ENCODE measurements around the gene CMTM4. TPM values are rescaled to one million over a fixed set of nuclear protein-coding genes. Genes with fewer than 3 reads are reported as not detected.

Gene CMTM4
- total RNA-seq (2014; rRNA removed; shearing (Covaris generic)) = 8.9 and 14.6 TPM in 2 replicates

GRCh38 chr16:66696669-66697630 lies at the start of gene CMTM4:
Gene CMTM4 (minus strand): TSS chr16:66696743. CDS start chr16:66696525, 218 bp downstream.
- no peaks in the 10 kb centered on the region for H3K36me3 ChIP-seq
- H3K4me3 ChIP-seq = peak within 1 kb of the TSS; percentile 77
- H3K4me1 ChIP-seq (replicated peaks) = peaks cover 14% of the 10 kb centered on the region
- peak; percentile 78 to 84 for DNase-seq (ENCODE audit: low read depth in 1 of 2, low spot score in 2 of 2)
- H3K27ac ChIP-seq = no peak within 1 kb of the TSS
- H3K9me3 ChIP-seq (replicated peaks) = peaks cover 5% of the 10 kb centered on the region; the same call in 1 of the 2 replicates
- no peaks in the 10 kb centered on the region for H3K27me3 ChIP-seq (replicated peaks)

- Histone ChIP-seq H3K27ac (no peak overlapping the region), H3K4me3 (no peak overlapping the region), H3K9me3 (replicated peaks) (no peaks in the 10 kb centered on the region), H3K36me3 (peaks cover 92% of the 10 kb centered on the region), H3K27me3 (replicated peaks) (no peaks in the 10 kb centered on the region), H3K4me1 (replicated peaks) (peaks cover 26% of the 10 kb centered on the region)
- no peak for DNase-seq (ENCODE audit: low read depth in 1 of 2, low spot score in 2 of 2)
These were observed 49.5 kb upstream of the CMTM4 start for GRCh38 chr16:66746048-66746447.

GRCh38 chr16:66741950-66742808 lies 45.6 kb upstream of the CMTM4 start:
- Histone ChIP-seq H3K4me3 (no peak overlapping the region), H3K4me1 (replicated peaks) (peaks cover 25% of the 10 kb centered on the region), H3K27me3 (replicated peaks) (no peaks in the 10 kb centered on the region), H3K36me3 (peaks cover 94% of the 10 kb centered on the region), H3K27ac (peak overlapping the region; percentile 32; the same call in 1 of the 2 replicates), H3K9me3 (replicated peaks) (no peaks in the 10 kb centered on the region)
- no peak for DNase-seq (ENCODE audit: low read depth in 1 of 2, low spot score in 2 of 2)

- H3K4me1 ChIP-seq (replicated peaks) = peaks cover 25% of the 10 kb centered on the region
- no peak overlapping the region for H3K4me3 ChIP-seq
- peak; percentile 82 to 84 for DNase-seq (ENCODE audit: low read depth in 1 of 2, low spot score in 2 of 2)
- no peaks in the 10 kb centered on the region for H3K9me3 ChIP-seq (replicated peaks)
- H3K36me3 ChIP-seq = peaks cover 94% of the 10 kb centered on the region
- H3K27me3 ChIP-seq (replicated peaks) = no peaks in the 10 kb centered on the region
- peak overlapping the region; percentile 35 for H3K27ac ChIP-seq
These were observed 44.8 kb upstream of the CMTM4 start for GRCh38 chr16:66741169-66741900.

GRCh38 chr16:66740533-66740932 lies 44.0 kb upstream of the CMTM4 start:
- H3K27ac ChIP-seq = no peak overlapping the region
- H3K27me3 ChIP-seq (replicated peaks) = no peaks in the 10 kb centered on the region
- no peak for DNase-seq (ENCODE audit: low read depth in 1 of 2, low spot score in 2 of 2)
- H3K36me3 ChIP-seq = peaks cover 96% of the 10 kb centered on the region
- H3K4me1 ChIP-seq (replicated peaks) = peaks cover 25% of the 10 kb centered on the region
- H3K4me3 ChIP-seq = no peak overlapping the region
- H3K9me3 ChIP-seq (replicated peaks) = no peaks in the 10 kb centered on the region

GRCh38 chr16:66740010-66740409 lies 43.5 kb upstream of the CMTM4 start:
- peak in 1 of 2 experiments; percentile 53 for DNase-seq (ENCODE audit: low read depth in 1 of 2, low spot score in 2 of 2)
- no peak overlapping the region for H3K27ac ChIP-seq
- no peaks in the 10 kb centered on the region for H3K9me3 ChIP-seq (replicated peaks)
- peaks cover 96% of the 10 kb centered on the region for H3K36me3 ChIP-seq
- H3K4me3 ChIP-seq = no peak overlapping the region
- H3K4me1 ChIP-seq (replicated peaks) = peaks cover 25% of the 10 kb centered on the region
- H3K27me3 ChIP-seq (replicated peaks) = no peaks in the 10 kb centered on the region

GRCh38 chr16:66735891-66736290 lies 39.3 kb upstream of the CMTM4 start:
- Histone ChIP-seq H3K9me3 (replicated peaks) (no peaks in the 10 kb centered on the region), H3K4me1 (replicated peaks) (peaks cover 6% of the 10 kb centered on the region), H3K4me3 (no peak overlapping the region), H3K36me3 (peaks cover 97% of the 10 kb centered on the region), H3K27me3 (replicated peaks) (no peaks in the 10 kb centered on the region), H3K27ac (no peak overlapping the region)
- no peak for DNase-seq (ENCODE audit: low read depth in 1 of 2, low spot score in 2 of 2)

- H3K9me3 ChIP-seq (replicated peaks) = no peaks in the 10 kb centered on the region
- no peaks in the 10 kb centered on the region for H3K27me3 ChIP-seq (replicated peaks)
- H3K27ac ChIP-seq = no peak overlapping the region
- H3K4me3 ChIP-seq = no peak overlapping the region
- DNase-seq (ENCODE audit: low read depth in 1 of 2, low spot score in 2 of 2) = no peak
- peaks cover 95% of the 10 kb centered on the region for H3K36me3 ChIP-seq
- no peaks in the 10 kb centered on the region for H3K4me1 ChIP-seq (replicated peaks)
These were observed 34.6 kb upstream of the CMTM4 start for GRCh38 chr16:66731101-66731500.

GRCh38 chr16:66728804-66729203 lies 32.3 kb upstream of the CMTM4 start:
- no peaks in the 10 kb centered on the region for H3K27me3 ChIP-seq (replicated peaks)
- peaks cover 97% of the 10 kb centered on the region for H3K36me3 ChIP-seq
- no peaks in the 10 kb centered on the region for H3K4me1 ChIP-seq (replicated peaks)
- H3K27ac ChIP-seq = no peak overlapping the region
- H3K9me3 ChIP-seq (replicated peaks) = no peaks in the 10 kb centered on the region
- DNase-seq (ENCODE audit: low read depth in 1 of 2, low spot score in 2 of 2) = no peak
- H3K4me3 ChIP-seq = no peak overlapping the region

GRCh38 chr16:66728117-66728787 lies 31.7 kb upstream of the CMTM4 start:
- Histone ChIP-seq H3K9me3 (replicated peaks) (no peaks in the 10 kb centered on the region), H3K4me1 (replicated peaks) (no peaks in the 10 kb centered on the region), H3K27ac (no peak overlapping the region), H3K27me3 (replicated peaks) (no peaks in the 10 kb centered on the region), H3K4me3 (no peak overlapping the region), H3K36me3 (peaks cover 97% of the 10 kb centered on the region)
- DNase-seq (ENCODE audit: low read depth in 1 of 2, low spot score in 2 of 2) = peak in 1 of 2 experiments; percentile 49

- no peak overlapping the region for H3K4me3 ChIP-seq
These were observed 24.2 kb upstream of the CMTM4 start for GRCh38 chr16:66720766-66721165.

GRCh38 chr16:66719246-66719645 lies 22.7 kb upstream of the CMTM4 start:
- Histone ChIP-seq H3K27ac (no peak overlapping the region), H3K4me3 (no peak overlapping the region), H3K27me3 (replicated peaks) (no peaks in the 10 kb centered on the region), H3K4me1 (replicated peaks) (no peaks in the 10 kb centered on the region; the same call in 1 of the 2 replicates), H3K36me3 (peaks cover 35% of the 10 kb centered on the region), H3K9me3 (replicated peaks) (no peaks in the 10 kb centered on the region)
- DNase-seq (ENCODE audit: low read depth in 1 of 2, low spot score in 2 of 2) = no peak

More at GRCh38 chr16:66720766-66721165, 24.2 kb upstream of the CMTM4 start:
- no peak overlapping the region for H3K27ac ChIP-seq
- peaks cover 50% of the 10 kb centered on the region for H3K36me3 ChIP-seq
- H3K27me3 ChIP-seq (replicated peaks) = no peaks in the 10 kb centered on the region
- no peaks in the 10 kb centered on the region for H3K9me3 ChIP-seq (replicated peaks)
- no peaks in the 10 kb centered on the region; the same call in 1 of the 2 replicates for H3K4me1 ChIP-seq (replicated peaks)
- no peak for DNase-seq (ENCODE audit: low read depth in 1 of 2, low spot score in 2 of 2)

- Histone ChIP-seq H3K9me3 (replicated peaks) (no peaks in the 10 kb centered on the region), H3K27ac (no peak overlapping the region), H3K4me3 (no peak overlapping the region), H3K4me1 (replicated peaks) (no peaks in the 10 kb centered on the region; the same call in 1 of the 2 replicates), H3K27me3 (replicated peaks) (no peaks in the 10 kb centered on the region), H3K36me3 (peaks cover 20% of the 10 kb centered on the region)
- DNase-seq (ENCODE audit: low read depth in 1 of 2, low spot score in 2 of 2) = no peak
These were observed 21.2 kb upstream of the CMTM4 start for GRCh38 chr16:66717776-66718175.
